ENCODE results near the gene ZBED6. TPM values are rescaled to one million over a fixed set of nuclear protein-coding genes. Genes with fewer than 3 reads are reported as not detected.

Gene ZBED6
- total RNA-seq, 2 donors from 2014 or later = 24.9 to 29.3 TPM

DNA sequence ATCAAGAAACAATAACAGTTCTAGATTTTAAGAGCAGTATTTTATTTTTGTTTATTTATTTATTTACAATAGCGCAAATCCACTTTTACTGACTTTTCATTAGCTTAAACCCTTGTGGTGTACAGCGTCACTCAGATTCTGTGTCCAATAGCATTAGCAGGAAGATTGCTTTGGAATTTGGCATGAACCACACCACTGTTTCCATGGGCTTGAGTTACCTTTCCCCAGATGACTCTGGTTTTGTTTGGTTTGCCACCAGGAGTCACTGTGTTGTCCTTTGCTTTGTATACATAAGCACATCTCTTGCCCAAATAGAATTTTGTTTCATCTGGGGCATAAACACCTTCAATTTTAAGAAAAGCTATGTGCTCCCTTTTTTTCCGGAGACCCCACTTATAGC lies 40.1 kb downstream of the ZBED6 start:
- Mint-ChIP-seq H3K9me3 (no peaks in the 10 kb centered on the region), H3K27me3 (no peaks in the 10 kb centered on the region), H3K4me3 (no peak overlapping the region), H3K4me1 (ENCODE audit: low read depth in 2 of 2) (no peaks in the 10 kb centered on the region), H3K27ac (no peak overlapping the region), H3K36me3 (peaks cover 28% of the 10 kb centered on the region)
- ATAC-seq (no peak), DNase-seq (ENCODE audit: low spot score) (no peak)

DNA sequence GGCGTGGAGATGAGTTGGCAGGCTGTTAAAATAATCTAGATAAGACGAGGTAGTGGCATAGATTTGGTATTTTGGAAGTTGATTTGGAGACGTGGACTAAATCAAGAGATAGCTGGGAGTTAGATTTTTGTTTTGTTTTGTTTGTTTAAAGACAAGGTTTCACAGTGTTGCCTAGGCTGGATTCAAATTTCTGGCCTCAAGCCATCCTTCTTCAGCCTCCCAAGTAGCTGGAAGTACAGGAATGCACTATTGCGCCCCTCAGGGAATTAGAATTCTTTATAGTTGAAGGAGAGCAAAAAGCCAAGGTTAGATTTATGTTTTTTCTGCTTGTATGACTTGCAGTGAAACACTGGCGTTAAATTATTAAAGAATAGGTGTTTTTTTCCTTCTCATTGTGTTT lies 43.7 kb downstream of the ZBED6 start:
- ATAC-seq (no peak), DNase-seq (ENCODE audit: low spot score) (no peak)
- Mint-ChIP-seq H3K4me3 (no peak overlapping the region), H3K36me3 (peaks cover 28% of the 10 kb centered on the region), H3K9me3 (no peaks in the 10 kb centered on the region), H3K4me1 (ENCODE audit: low read depth in 2 of 2) (no peaks in the 10 kb centered on the region), H3K27ac (no peak overlapping the region), H3K27me3 (no peaks in the 10 kb centered on the region)

DNA sequence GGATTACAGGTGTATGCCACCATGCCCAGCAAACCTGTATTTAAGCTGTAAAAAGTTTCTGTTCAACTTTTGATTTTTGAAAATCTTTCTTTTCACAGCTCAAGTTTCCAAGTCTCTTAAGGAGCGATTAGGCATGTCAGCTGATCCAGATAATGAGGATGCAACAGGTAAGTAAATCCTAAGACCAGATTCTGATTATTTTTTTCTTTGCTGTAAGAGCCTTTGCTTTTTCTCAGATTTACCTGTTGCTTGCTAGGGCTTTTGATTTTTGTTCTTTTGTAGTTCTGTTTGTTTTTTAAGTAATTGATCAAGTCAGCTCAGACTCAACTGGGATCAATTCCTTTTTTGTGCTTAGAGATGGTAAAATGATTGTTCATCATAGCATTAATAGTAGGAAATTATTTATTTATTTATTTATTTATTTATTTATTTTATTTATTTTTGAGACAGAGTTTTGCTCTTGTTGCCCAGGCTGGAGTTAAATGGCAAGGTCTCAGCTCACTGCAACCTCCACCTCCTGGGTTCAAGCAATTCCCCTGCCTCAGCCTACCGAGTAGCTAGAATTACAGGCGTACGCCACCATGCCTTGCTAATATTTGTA lies 44.9 kb downstream of the ZBED6 start:
- Mint-ChIP-seq H3K4me3 (no peak overlapping the region), H3K27ac (no peak overlapping the region), H3K9me3 (no peaks in the 10 kb centered on the region), H3K27me3 (no peaks in the 10 kb centered on the region), H3K4me1 (ENCODE audit: low read depth in 2 of 2) (peaks cover 3 to 4% of the 10 kb centered on the region in 2 donors), H3K36me3 (peaks cover 23% of the 10 kb centered on the region)
- DNase-seq (ENCODE audit: low spot score) (no peak), ATAC-seq (no peak)

DNA sequence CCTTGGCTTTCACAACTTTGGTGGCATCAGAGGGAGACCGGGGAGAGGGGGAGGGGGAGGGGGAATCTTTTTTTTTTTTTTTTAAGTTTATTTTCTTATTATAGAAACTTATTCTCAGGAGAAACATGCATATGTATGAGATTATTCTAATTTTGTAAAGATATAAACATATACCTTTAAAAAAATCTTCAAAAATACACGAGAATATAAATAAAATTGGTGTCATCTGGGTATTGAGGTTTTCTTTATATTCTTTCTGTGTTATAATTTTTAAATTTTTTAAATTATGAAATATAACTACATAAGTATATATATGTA lies 47.1 kb downstream of the ZBED6 start:
- H3K36me3 Mint-ChIP-seq = peaks cover 25% of the 10 kb centered on the region
- no peak overlapping the region for H3K4me3 Mint-ChIP-seq
- no peaks in the 10 kb centered on the region for H3K27me3 Mint-ChIP-seq
- H3K9me3 Mint-ChIP-seq = no peaks in the 10 kb centered on the region
- DNase-seq (ENCODE audit: low spot score) (no peak), ATAC-seq (no peak)
- H3K27ac Mint-ChIP-seq = no peak overlapping the region
- peaks cover 3 to 4% of the 10 kb centered on the region in 2 donors for H3K4me1 Mint-ChIP-seq (ENCODE audit: low read depth in 2 of 2)

DNA sequence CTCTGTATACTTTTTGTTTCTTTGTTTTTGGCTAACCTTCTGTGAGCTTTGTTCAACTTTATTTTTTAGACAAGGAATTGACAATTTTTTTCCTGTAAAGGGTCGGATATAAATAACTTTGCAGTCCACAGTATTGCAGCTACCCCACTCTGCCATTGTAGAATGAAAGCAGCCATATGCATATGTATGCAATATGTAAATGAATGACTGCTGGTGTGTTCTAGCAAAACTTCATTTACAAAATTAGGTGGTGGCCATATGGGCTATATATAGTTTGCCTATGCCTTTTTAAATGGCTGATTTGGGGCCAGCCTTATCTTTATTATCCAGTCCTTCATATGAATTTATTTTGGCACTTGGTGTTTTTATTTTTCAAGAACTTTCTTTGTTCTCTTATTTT lies 48.0 kb downstream of the ZBED6 start:
- H3K27ac Mint-ChIP-seq = no peak overlapping the region
- H3K36me3 Mint-ChIP-seq = peaks cover 16% of the 10 kb centered on the region
- no peak overlapping the region for H3K4me3 Mint-ChIP-seq
- H3K4me1 Mint-ChIP-seq (ENCODE audit: low read depth in 2 of 2) = peaks cover 3 to 4% of the 10 kb centered on the region in 2 donors
- H3K27me3 Mint-ChIP-seq = no peaks in the 10 kb centered on the region
- DNase-seq (ENCODE audit: low spot score) (no peak), ATAC-seq (no peak)
- H3K9me3 Mint-ChIP-seq = no peaks in the 10 kb centered on the region

Other genes starting within 250 kb of the ZBED6 start
- gene ATP2B4, start 168.8 kb upstream of the ZBED6 start, total RNA-seq = 100 to 1,000 TPM; 158 to 191 TPM
- 1 to 10 TPM; 7.2 to 7.7 TPM for gene LAX1, start 30.4 kb upstream of the ZBED6 start, total RNA-seq
- 10 to 100 TPM; 84.1 to 91.8 TPM for gene ZC3H11A, start within 50 bp of the ZBED6 start, total RNA-seq
- 100 to 1,000 TPM; 124 to 125 TPM for gene SNRPE, start 66.0 kb downstream of the ZBED6 start, total RNA-seq

Data from natural killer cell treated with Interleukin-12 subunit alpha and Interleukin-12 subunit beta and Interleukin-15 and Interleukin-18, amount 100 ng/mL, for 72 hours (primary cell).